GM12878 (cell line): ENCODE measurements around the gene SNRPD2. TPM values are rescaled to one million over a fixed set of nuclear protein-coding genes. Genes with fewer than 3 reads are reported as not detected.

ENCODE experiments used
- ATAC-seq: fragments of 200-7000 bp; cut with Tn5 transposase; 3 replicates; pipeline ENCODE4 v1.9.1; 2020; ENCODE audit warnings: mild to moderate bottlenecking, moderate library complexity
- BruUV-seq: library from RNA; stranded (reverse); fragments of 400-500 nt; replicated peaks from 2 replicates; lab custom pipeline; 2021; lab: Mats Ljungman, UMichigan
- CTCF ChIA-PET: fragments of 300-600 bp; sonication (Branson Sonifier 250); formaldehyde crosslinking; extraction: SDS; loops from one replicate; lab custom pipeline; 2021; ENCODE audit warnings: inconsistent platforms; lab: Yijun Ruan, JAX
- POLR2A ChIA-PET: fragments of 350-600 bp; formaldehyde crosslinking; extraction: SDS; loops from one replicate; lab custom pipeline; 2021; ENCODE audit warnings: inconsistent platforms; lab: Charles Lee
- RAD21 ChIA-PET: fragments of 300-600 bp; sonication (Branson Sonifier 250); formaldehyde crosslinking; loops from one replicate; lab custom pipeline; 2023; ENCODE audit warnings: antibody characterized with exemption; ENCODE audit not compliant: unreplicated experiment; lab: Charles Lee
- SMC1A ChIA-PET: fragments of 300-600 bp; sonication (Branson Sonifier 250); formaldehyde crosslinking; loops from one replicate; lab custom pipeline; 2023; ENCODE audit not compliant: unreplicated experiment, uncharacterized antibody; lab: Charles Lee
- DNase-seq: peaks from one replicate; pipeline ENCODE4 v3.0.0-alpha.2; 2011; ENCODE audit warnings: low read depth, low spot score
- FAIRE-seq: peaks from 3 replicates; lab custom pipeline; 2011; peaks lifted over from hg19 to GRCh38; lab: Jason Lieb, UNC
- H2AFZ ChIP-seq: 2 replicates; pipeline ENCODE4 v1.6.0; 2011; ENCODE audit warnings: low read depth, low read length, control low read depth; ENCODE audit not compliant: control insufficient read depth
- H3K27ac ChIP-seq: 2 replicates; pipeline ENCODE4 v1.5.1; 2011; ENCODE audit warnings: control low read depth; ENCODE audit not compliant: control insufficient read depth, insufficient read depth
- H3K27me3 ChIP-seq, 2 experiments: replicated peaks in 1 of 2; 2 replicates each; pipeline versions ENCODE4 v1.6.0 to v1.6.1; 2011; ENCODE audit warnings: low read length in 1 of 2; ENCODE audit not compliant: control insufficient read depth in 2 of 2, insufficient read depth in 2 of 2
- H3K36me3 ChIP-seq, 2 experiments: 2 replicates each; pipeline ENCODE4 v1.5.1; 2011; ENCODE audit warnings: low read length in 1 of 2; ENCODE audit not compliant: control insufficient read depth in 2 of 2, insufficient read depth in 2 of 2
- H3K4me1 ChIP-seq: 2 replicates; pipeline ENCODE4 v1.6.1; 2011; ENCODE audit warnings: mild to moderate bottlenecking, low read length, moderate library complexity, mixed read lengths; ENCODE audit not compliant: control insufficient read depth, insufficient read depth
- H3K4me2 ChIP-seq: 2 replicates; pipeline ENCODE4 v1.6.0; 2011; ENCODE audit warnings: control low read depth; ENCODE audit not compliant: control insufficient read depth, insufficient read depth
- H3K4me3 ChIP-seq: fragments of 200-600 bp; sonication (generic); 2 replicates; pipeline ENCODE4 v1.5.1; 2016
- H3K79me2 ChIP-seq: 2 replicates; pipeline ENCODE4 v1.6.0; 2011; ENCODE audit warnings: low read length; ENCODE audit not compliant: control insufficient read depth, insufficient read depth
- H3K9ac ChIP-seq: 2 replicates; pipeline ENCODE4 v1.8.0; 2011; ENCODE audit warnings: low read length, control low read depth, mixed read lengths; ENCODE audit not compliant: control insufficient read depth, insufficient read depth
- H3K9me3 ChIP-seq: replicated peaks from 3 replicates; pipeline ENCODE4 v1.5.1; 2011; ENCODE audit warnings: mild to moderate bottlenecking, low read length; ENCODE audit not compliant: control insufficient read depth, insufficient read depth
- H4K20me1 ChIP-seq: 2 replicates; pipeline ENCODE4 v1.6.0; 2011; ENCODE audit not compliant: control insufficient read depth, insufficient read depth
- CHD4 ChIP-seq: fragments of 200-600 bp; sonication (generic); IDR thresholded peaks from 2 replicates; pipeline ENCODE4 v1.6.1; 2016; ENCODE audit warnings: mild to moderate bottlenecking
- HCFC1 ChIP-seq: fragments of 150-350 bp; IDR thresholded peaks from 2 replicates; pipeline ENCODE4 v1.6.1; 2014; ENCODE audit warnings: low read length
- IKZF1 ChIP-seq: fragments of 450-650 bp; conservative IDR thresholded peaks from 2 replicates; pipeline ENCODE4 v1.6.1; 2017; ENCODE audit warnings: antibody characterized with exemption, mild to moderate bottlenecking
- MTA2 ChIP-seq: fragments of 450-650 bp; IDR thresholded peaks from 2 replicates; pipeline ENCODE4 v1.6.1; 2016; ENCODE audit warnings: low read depth, mild to moderate bottlenecking, moderate library complexity
- NFYB ChIP-seq: IDR thresholded peaks from 2 replicates; pipeline ENCODE4 v1.6.1; 2011; ENCODE audit warnings: low read depth, mild to moderate bottlenecking, low read length, improper control_type of control experiment, moderate library complexity; ENCODE audit not compliant: insufficient read depth
- SMAD5 ChIP-seq: IDR thresholded peaks from 2 replicates; pipeline ENCODE4 v1.6.1; 2016; ENCODE audit warnings: antibody characterized with exemption, low read depth
- SMARCA5 ChIP-seq: fragments of 450-650 bp; IDR thresholded peaks from 2 replicates; pipeline ENCODE4 v1.6.1; 2017; ENCODE audit warnings: mild to moderate bottlenecking
- ZBTB40 ChIP-seq: fragments of 450-650 bp; IDR thresholded peaks from 2 replicates; pipeline ENCODE4 v1.6.1; 2016; ENCODE audit warnings: mild to moderate bottlenecking, moderate library complexity, borderline replicate concordance
- WGBS: methylation state at CpG from one replicate; pipeline ENCODE4 v1.1.6; 2016; ENCODE audit warnings: low lambda C conversion rate; ENCODE audit not compliant: insufficient replicate concordance, insufficient coverage; ENCODE audit errors: missing lambda C conversion rate; 5-methylcytosine and 5-hydroxymethylcytosine counted together
- in situ Hi-C: fragments of 300-500 bp; cut with MboI; formaldehyde crosslinking; loops from 9 replicates; pipeline ENCODE4 v1.14.3; 2018; ENCODE audit warnings: mixed read lengths
- intact Hi-C: fragments of 100-400 bp; cut with micrococcal nuclease; formaldehyde crosslinking; loops from one replicate; pipeline ENCODE4 v1.14.2; 2022; ENCODE audit not compliant: unreplicated experiment
- polyA plus RNA-seq, 11 experiments: library from polyadenylated mRNA; depleted of rRNA in 4 of 11; unstranded in 6 of 11; stranded (reverse) in 5 of 11; fragments of >200 nt; fragmentation: Nextera tagmentation in 4 of 11; fragmentation: Illumina TruSeq in 1 of 11; extraction: Ambion mirVana in 4 of 11; extraction: Trizol in 1 of 11; gene quantifications; 1 replicate in 1 of 11; 2 replicates in 10 of 11; pipeline versions ENCODE4 v1.2.1 to v1.2.3, GENCODE V29; 2011 to 2016; ENCODE audit warnings: inconsistent platforms in 2 of 11, missing spikeins in 2 of 11, low read depth in 1 of 11
- total RNA-seq, 4 experiments: library from RNA; depleted of rRNA in 3 of 4; stranded (reverse); fragments of >200 nt in 3 of 4; fragmentation: Illumina TruSeq in 1 of 4; extraction: Trizol in 1 of 4; gene quantifications; 2 replicates each; pipeline versions ENCODE4 v1.2.1 to v1.2.3, GENCODE V29; 2013 to 2021

The SNRPD2 gene
- total and polyA plus RNA-seq, 10 of the 15 experiments (the other 5 are each of a cell fraction or from before 2014, with no cell fraction given) = 526 to 3,621 (median 951) TPM

- SMC1A ChIA-PET = no interaction called here
- no peak for FAIRE-seq
- POLR2A ChIA-PET = interaction anchor here (0.7 kb wide), 1 partner anchor 29 kb away, joined by 3 read pairs; the partner anchor contains the start of gene SIX5
- H3K79me2 ChIP-seq = no peaks in the 10 kb centered on the region
- DNase-seq = no peak
- intact Hi-C loops (no loop called here), in situ Hi-C loops (no loop called here)
- RAD21 ChIA-PET = interaction anchor here (1.0 to 1.4 kb wide), 2 partner anchors 9 to 30 kb away, joined by 3 read pairs; partner anchors contain the start of genes FBXO46 and SIX5
- H3K9ac ChIP-seq = no peak overlapping the region
- H3K4me1 ChIP-seq = no peaks in the 10 kb centered on the region
- peak; percentile 73 for ATAC-seq
- no TSS peak for BruUV-seq
- H4K20me1 ChIP-seq = no peaks in the 10 kb centered on the region
- peaks cover 0 to 2% of the 10 kb centered on the region in 2 experiments; a peak in 2 of 4 replicates for H3K27me3 ChIP-seq
- no peaks in the 10 kb centered on the region for H3K9me3 ChIP-seq
- H2AFZ ChIP-seq = no peak overlapping the region
- TF ChIP-seq SMAD5 (no peak), NFYB (0 out of 2 replicates have a peak, but pooled peaks have one; percentile 39)
- H3K4me3 ChIP-seq = no peak overlapping the region
- no peak overlapping the region for H3K27ac ChIP-seq
- no peak overlapping the region for H3K4me2 ChIP-seq
- H3K36me3 ChIP-seq = no peaks in the 10 kb centered on the region
- CTCF ChIA-PET = interaction anchor here (1.0 to 1.4 kb wide), 3 partner anchors 14 to 46 kb away, joined by 3 read pairs; partner anchors contain the start of gene SIX5
- WGBS = 65% methylated on average over 10 of the region's 10 CpGs
Measured at GRCh38 chr19:45739498-45740439, 48.0 kb upstream of the SNRPD2 start.

GRCh38 chr19:45733160-45733810 is 41.5 kb upstream of the SNRPD2 start, which contains the start of gene MEIOSIN:
TSS of gene MEIOSIN (plus strand) at chr19:45733439. CDS start at chr19:45735377, 1,938 bp downstream.
- FAIRE-seq (no peak), DNase-seq (no peak), ATAC-seq (no peak)
- Histone ChIP-seq H3K27me3 (no peaks in the 10 kb centered on the region), H3K4me1 (peaks cover 4% of the 10 kb centered on the region; the same call in 1 of the 2 replicates), H3K79me2 (peaks cover 27% of the 10 kb centered on the region), H3K36me3 (no peaks in the 10 kb centered on the region), H3K9me3 (no peaks in the 10 kb centered on the region), H3K9ac (no peak within 1 kb of the TSS), H3K4me2 (no peak within 1 kb of the TSS), H2AFZ (no peak within 1 kb of the TSS), H3K27ac (no peak within 1 kb of the TSS), H3K4me3 (no peak within 1 kb of the TSS), H4K20me1 (no peaks in the 10 kb centered on the region)
- BruUV-seq = no TSS peak
- RAD21 ChIA-PET = interaction anchor here (0.9 to 1.4 kb wide), 2 partner anchors 18 to 36 kb away, joined by 3 read pairs; partner anchors contain the start of gene SIX5
- SMC1A ChIA-PET = interaction anchor here (1.7 kb wide), 1 partner anchor 16 kb away, joined by 8 read pairs; no protein-coding TSS in a partner anchor
- intact Hi-C loops (loop anchor here (5.0 kb wide), 1 partner anchor 34 kb away; the partner anchor contains the start of gene SIX5), in situ Hi-C loops (no loop called here)
- CTCF ChIA-PET = interaction anchor here (1.1 to 1.6 kb wide), 5 partner anchors 36 to 84 kb away, joined by 3 to 5 read pairs (median 4); partner anchors contain the start of genes QPCTL and SIX5
- POLR2A ChIA-PET = no interaction called here
- WGBS = 94% methylated on average over 46 of the region's 59 CpGs
- no peak for TF ChIP-seq MTA2
- TF ChIP-seq SMARCA5 = no peak
- no peak for TF ChIP-seq ZBTB40
- no peak for TF ChIP-seq IKZF1
- TF ChIP-seq CHD4 = no peak
- TF ChIP-seq HCFC1 = no peak
